NCI-H460 (cell line): ENCODE data around the gene SLC9C2. TPM values are rescaled to one million over a fixed set of nuclear protein-coding genes. Genes with fewer than 3 reads are reported as not detected.
"Not testable (repeated sequence)": the region's sequence is repeated elsewhere in the genome, so short reads cannot be mapped to it uniquely, and the experiment has no call there.

Experiments used
- DNase-seq: peaks from one replicate; pipeline ENCODE4 v3.0.0-alpha.2; 2016; ENCODE audit warnings: low read depth; ENCODE audit errors: extremely low read depth
- total RNA-seq: library from RNA; depleted of rRNA; stranded (reverse); fragments of >200 nt; shearing (Covaris generic); gene quantifications from 2 replicates; pipeline ENCODE4 v1.2.3, GENCODE V29; 2014

The SLC9C2 gene
- total RNA-seq, 1 experiment from 2014 or later: not detected

- DNase-seq: no peak
These were observed 70.6 kb downstream of the SLC9C2 start for GRCh38 chr1:173532237-173532636.

- DNase-seq: no peak
These were observed 71.8 kb downstream of the SLC9C2 start for GRCh38 chr1:173530795-173531693.

GRCh38 chr1:173529106-173529505 is 73.8 kb downstream of the SLC9C2 start:
- no peak for DNase-seq

- peak; percentile 18 for DNase-seq
These were observed 75.6 kb downstream of the SLC9C2 start for GRCh38 chr1:173527151-173527826.

- no peak for DNase-seq
These were observed 76.9 kb downstream of the SLC9C2 start for GRCh38 chr1:173525926-173526325.

- DNase-seq: no peak
These were observed 79.5 kb downstream of the SLC9C2 start for GRCh38 chr1:173523329-173523728.

GRCh38 chr1:173520799-173521198 is 82.1 kb downstream of the SLC9C2 start:
- DNase-seq: no peak

- DNase-seq: not testable (repeated sequence)
These were observed 88.4 kb downstream of the SLC9C2 start for GRCh38 chr1:173514503-173514902.

- DNase-seq: no peak
These were observed 93.1 kb downstream of the SLC9C2 start for GRCh38 chr1:173509797-173510196.

- no peak for DNase-seq
These were observed 94.3 kb downstream of the SLC9C2 start for GRCh38 chr1:173508541-173508940.

- peak; percentile 23 for DNase-seq
These were observed 95.0 kb downstream of the SLC9C2 start for GRCh38 chr1:173507847-173508209.

- DNase-seq: peak; percentile 38
These were observed 95.5 kb downstream of the SLC9C2 start for GRCh38 chr1:173507205-173507846.

GRCh38 chr1:173506437-173506836 is 96.4 kb downstream of the SLC9C2 start:
- DNase-seq: peak; percentile 44

- no peak for DNase-seq
These were observed 97.5 kb downstream of the SLC9C2 start for GRCh38 chr1:173505391-173505790.

- DNase-seq: peak; percentile 15
These were observed 98.6 kb downstream of the SLC9C2 start for GRCh38 chr1:173504268-173504667.

- peak; percentile 58 for DNase-seq
These were observed 99.5 kb downstream of the SLC9C2 start for GRCh38 chr1:173503391-173503790.

GRCh38 chr1:173502104-173502503 is 100.8 kb downstream of the SLC9C2 start:
- no peak for DNase-seq

- no peak for DNase-seq
These were observed 103.1 kb downstream of the SLC9C2 start for GRCh38 chr1:173499729-173500128.

GRCh38 chr1:173496757-173497320 is 106.0 kb downstream of the SLC9C2 start:
- DNase-seq: no peak

GRCh38 chr1:173495609-173496267 is 107.1 kb downstream of the SLC9C2 start:
- DNase-seq: no peak

- not testable (repeated sequence) for DNase-seq
These were observed 109.7 kb downstream of the SLC9C2 start for GRCh38 chr1:173493125-173493524.
